Stimulated activated memory B cell treated with anti-CD40 and anti-IgM and Interleukin-4, amounts not matched to agents 10 μg/mL and 1 μg/mL and 100 μg/mL, for 72 hours (primary cell): ENCODE measurements around the gene POLR3GL.

ENCODE experiments used
- ATAC-seq: fragments of 150-1000 bp; cut with Tn5 transposase; 2 replicates; pipeline ENCODE4 v1.10.0; 2021
- H3K27ac Mint-ChIP-seq: one replicate; pipeline ENCODE4 v1.8.0; 2022; ENCODE audit warnings: mild to moderate bottlenecking, mixed read lengths
- H3K27me3 Mint-ChIP-seq: one replicate; pipeline ENCODE4 v1.8.0; 2022; ENCODE audit warnings: mixed read lengths
- H3K36me3 Mint-ChIP-seq: one replicate; pipeline ENCODE4 v1.8.0; 2022; ENCODE audit warnings: mixed read lengths
- H3K4me1 Mint-ChIP-seq: one replicate; pipeline ENCODE4 v1.8.0; 2022; ENCODE audit warnings: mixed read lengths
- H3K4me3 Mint-ChIP-seq: one replicate; pipeline ENCODE4 v1.8.0; 2022; ENCODE audit warnings: mild to moderate bottlenecking, moderate library complexity, mixed read lengths
- H3K9me3 Mint-ChIP-seq: one replicate; pipeline ENCODE4 v1.8.0; 2022; ENCODE audit warnings: mixed read lengths

POLR3GL gene

DNA sequence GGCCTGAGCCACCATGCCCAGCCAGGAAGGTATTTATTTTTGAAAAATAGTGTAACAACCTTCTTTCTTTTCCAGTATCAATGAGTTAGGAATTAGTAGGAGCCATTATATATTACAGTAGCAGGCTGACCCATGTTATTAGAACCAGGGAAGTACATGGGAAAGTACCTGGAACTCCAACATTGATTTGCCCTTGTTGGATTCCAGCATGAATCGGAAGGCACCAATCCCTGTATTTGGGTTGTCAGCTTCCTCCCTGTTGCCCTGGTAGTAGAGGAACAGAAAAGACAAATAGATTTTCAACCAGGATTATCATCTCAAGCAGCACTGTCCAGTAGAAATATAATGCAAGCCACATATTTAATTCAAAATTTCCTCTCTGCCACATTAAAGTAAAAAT, 27.1 kb upstream of the POLR3GL start:
- H3K4me3 Mint-ChIP-seq = no peak overlapping the region
- H3K4me1 Mint-ChIP-seq = peaks cover 20% of the 10 kb centered on the region
- no peaks in the 10 kb centered on the region for H3K27me3 Mint-ChIP-seq
- no peak overlapping the region for H3K27ac Mint-ChIP-seq
- ATAC-seq = no peak
- H3K36me3 Mint-ChIP-seq = peaks cover 37% of the 10 kb centered on the region
- no peaks in the 10 kb centered on the region for H3K9me3 Mint-ChIP-seq

DNA sequence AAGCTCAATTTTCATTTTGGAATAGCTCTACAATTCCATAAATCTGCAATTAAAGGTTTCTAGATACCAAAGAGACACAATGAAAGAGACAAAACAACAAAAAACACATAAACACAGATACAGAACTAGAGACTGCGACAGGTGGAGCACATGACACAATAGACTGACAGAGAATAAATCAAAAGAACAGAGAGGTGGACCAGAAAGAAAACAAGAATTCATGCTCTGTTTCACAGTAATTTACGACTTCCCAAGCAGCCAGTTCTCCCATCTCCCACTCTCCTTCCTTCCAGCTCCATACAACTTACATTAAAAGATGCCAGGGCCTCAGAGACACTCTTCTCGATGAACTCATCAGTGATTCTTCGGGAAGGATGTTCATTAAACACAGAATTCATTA, 22.1 kb upstream of the POLR3GL start:
- H3K36me3 Mint-ChIP-seq = peaks cover 32% of the 10 kb centered on the region
- no peaks in the 10 kb centered on the region for H3K9me3 Mint-ChIP-seq
- no peak for ATAC-seq
- no peak overlapping the region for H3K4me3 Mint-ChIP-seq
- H3K27ac Mint-ChIP-seq = no peak overlapping the region
- no peaks in the 10 kb centered on the region for H3K4me1 Mint-ChIP-seq
- H3K27me3 Mint-ChIP-seq = no peaks in the 10 kb centered on the region

DNA sequence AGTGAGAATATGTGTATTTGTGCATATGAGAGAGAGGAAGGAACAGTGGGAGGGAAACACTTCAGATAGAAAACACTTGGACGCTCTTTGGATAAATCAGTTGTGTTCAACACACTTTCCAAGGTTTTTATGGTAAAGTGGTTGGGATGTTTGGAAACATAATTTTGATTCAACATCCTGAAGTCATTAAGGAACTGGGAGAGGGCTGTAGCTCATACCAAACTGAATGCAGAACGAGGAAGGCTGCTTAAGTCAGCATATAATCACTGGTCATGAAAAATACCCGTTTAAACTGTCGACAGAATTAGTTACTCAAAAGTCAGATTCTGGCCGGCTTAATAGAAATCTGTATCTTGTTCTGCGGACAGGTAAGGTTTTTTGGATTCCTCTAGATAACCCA, 21.6 kb upstream of the POLR3GL start:
- H3K27me3 Mint-ChIP-seq = no peaks in the 10 kb centered on the region
- H3K4me1 Mint-ChIP-seq = no peaks in the 10 kb centered on the region
- H3K4me3 Mint-ChIP-seq = no peak overlapping the region
- H3K27ac Mint-ChIP-seq = no peak overlapping the region
- no peak for ATAC-seq
- H3K36me3 Mint-ChIP-seq = peaks cover 32% of the 10 kb centered on the region
- no peaks in the 10 kb centered on the region for H3K9me3 Mint-ChIP-seq

DNA sequence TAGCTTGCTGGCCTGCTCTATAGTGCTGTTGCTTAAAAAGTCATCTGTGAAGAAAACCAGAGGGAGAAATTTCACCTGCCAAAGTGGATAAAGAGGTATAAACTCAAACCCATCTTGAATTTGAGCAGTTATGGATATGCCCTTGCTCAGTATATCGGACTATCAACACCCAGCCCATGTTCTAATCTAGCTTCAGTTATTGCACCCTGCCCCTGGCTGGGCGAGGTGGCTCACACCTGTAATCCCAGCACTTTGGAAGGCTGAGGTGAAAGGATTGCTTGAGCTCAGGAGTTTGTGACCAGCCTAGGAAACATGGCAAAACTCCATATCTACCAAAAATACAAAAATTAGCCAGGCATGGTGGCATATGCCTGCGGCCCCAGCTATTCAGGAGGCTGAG, 20.0 kb upstream of the POLR3GL start:
- peaks cover 37% of the 10 kb centered on the region for H3K36me3 Mint-ChIP-seq
- no peak overlapping the region for H3K27ac Mint-ChIP-seq
- no peaks in the 10 kb centered on the region for H3K27me3 Mint-ChIP-seq
- no peak for ATAC-seq
- no peaks in the 10 kb centered on the region for H3K9me3 Mint-ChIP-seq
- no peak overlapping the region for H3K4me3 Mint-ChIP-seq
- no peaks in the 10 kb centered on the region for H3K4me1 Mint-ChIP-seq

DNA sequence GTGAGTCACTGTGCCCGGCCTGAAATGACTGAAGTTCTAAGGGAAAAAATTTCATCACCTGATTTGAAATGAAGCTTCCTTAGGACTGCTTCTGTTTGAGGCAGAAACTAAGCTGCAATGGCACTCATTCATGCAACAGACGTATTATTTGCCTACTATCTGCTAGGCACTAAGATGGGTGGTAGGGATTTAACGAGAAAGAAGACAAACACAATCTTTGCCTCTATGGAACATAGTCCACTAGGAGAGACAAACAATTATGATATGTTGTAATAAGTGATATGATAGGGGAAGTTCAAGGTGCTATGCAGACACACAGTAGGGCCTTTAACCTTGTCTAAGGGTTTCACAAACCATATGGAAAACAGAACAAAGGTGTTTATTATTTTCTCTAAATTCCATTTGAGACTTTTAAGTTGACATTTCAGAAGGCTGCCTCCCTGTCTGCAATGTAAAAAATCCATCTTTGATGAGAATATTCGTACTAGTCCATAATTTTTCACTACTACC, 18.0 kb upstream of the POLR3GL start:
- no peak for ATAC-seq
- Mint-ChIP-seq H3K9me3 (no peaks in the 10 kb centered on the region), H3K36me3 (peaks cover 37% of the 10 kb centered on the region), H3K27me3 (no peaks in the 10 kb centered on the region), H3K4me1 (peaks cover 1% of the 10 kb centered on the region), H3K27ac (no peak overlapping the region), H3K4me3 (no peak overlapping the region)

DNA sequence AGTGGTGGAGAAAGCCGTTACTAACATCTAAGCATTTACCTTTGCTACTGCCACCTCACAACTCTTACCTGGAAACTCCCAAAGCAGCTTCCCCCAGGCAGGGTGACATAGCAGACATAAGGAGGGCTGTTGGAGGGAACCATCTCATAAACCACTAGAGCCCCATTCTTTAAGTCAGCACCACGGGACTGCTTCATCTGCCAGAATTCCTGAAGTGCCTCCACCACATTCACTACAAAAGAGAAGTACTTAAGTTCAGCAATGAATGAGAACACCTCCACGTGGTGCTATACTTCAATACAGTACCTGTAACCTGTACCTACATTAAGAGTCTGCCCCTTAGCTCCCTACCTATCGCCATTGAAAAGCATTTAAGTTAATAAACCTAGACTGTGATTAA, 16.9 kb upstream of the POLR3GL start:
- Mint-ChIP-seq H3K36me3 (peaks cover 30% of the 10 kb centered on the region), H3K4me3 (no peak overlapping the region), H3K4me1 (peaks cover 7% of the 10 kb centered on the region), H3K9me3 (no peaks in the 10 kb centered on the region), H3K27me3 (no peaks in the 10 kb centered on the region), H3K27ac (no peak overlapping the region)
- no peak for ATAC-seq

DNA sequence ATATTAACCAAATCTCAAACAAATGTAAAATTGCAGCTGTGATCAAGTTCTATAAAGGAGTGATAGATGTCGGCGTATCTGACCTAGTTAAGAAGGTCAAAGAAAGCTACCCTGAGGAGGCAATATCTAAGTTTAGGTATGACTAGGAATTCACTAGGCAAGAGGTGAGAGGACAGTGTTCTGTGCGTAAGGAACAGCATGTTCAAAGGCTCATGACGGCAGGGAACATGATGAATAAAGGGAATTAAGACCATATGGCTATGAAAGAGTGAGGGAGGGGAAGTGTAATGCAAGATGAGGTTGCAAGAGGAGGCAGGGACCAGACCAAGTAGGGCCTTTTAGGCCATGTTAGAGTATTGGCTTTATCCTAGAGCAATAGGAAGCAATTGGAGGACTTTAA, 15.3 kb upstream of the POLR3GL start:
- Mint-ChIP-seq H3K4me1 (peaks cover 17% of the 10 kb centered on the region), H3K36me3 (peaks cover 22% of the 10 kb centered on the region), H3K27me3 (no peaks in the 10 kb centered on the region), H3K27ac (peak overlapping the region; percentile 2), H3K4me3 (no peak overlapping the region), H3K9me3 (no peaks in the 10 kb centered on the region)
- ATAC-seq = no peak

DNA sequence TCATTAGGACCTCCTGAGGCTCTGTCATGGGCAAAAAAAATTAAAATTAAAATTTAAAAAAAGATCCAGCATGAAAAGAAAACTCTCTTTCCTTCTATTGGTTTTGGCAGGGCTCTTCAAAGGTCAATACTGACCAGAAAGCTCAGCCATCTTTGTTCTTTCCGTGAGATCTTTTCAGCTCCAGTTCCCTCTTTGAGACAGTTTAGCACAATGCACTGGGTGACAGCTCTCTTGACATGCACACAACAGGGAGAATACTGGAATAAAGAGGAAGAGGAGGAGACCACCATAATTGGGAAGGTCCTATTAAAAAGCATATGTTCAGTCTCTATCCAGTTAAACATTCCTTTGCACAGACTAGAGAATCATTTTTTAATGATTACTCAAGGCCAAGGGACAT, 13.0 kb upstream of the POLR3GL start:
- Mint-ChIP-seq H3K27ac (no peak overlapping the region), H3K4me1 (peaks cover 33% of the 10 kb centered on the region), H3K36me3 (peaks cover 13% of the 10 kb centered on the region), H3K4me3 (no peak overlapping the region), H3K27me3 (no peaks in the 10 kb centered on the region), H3K9me3 (no peaks in the 10 kb centered on the region)
- ATAC-seq = no peak

DNA sequence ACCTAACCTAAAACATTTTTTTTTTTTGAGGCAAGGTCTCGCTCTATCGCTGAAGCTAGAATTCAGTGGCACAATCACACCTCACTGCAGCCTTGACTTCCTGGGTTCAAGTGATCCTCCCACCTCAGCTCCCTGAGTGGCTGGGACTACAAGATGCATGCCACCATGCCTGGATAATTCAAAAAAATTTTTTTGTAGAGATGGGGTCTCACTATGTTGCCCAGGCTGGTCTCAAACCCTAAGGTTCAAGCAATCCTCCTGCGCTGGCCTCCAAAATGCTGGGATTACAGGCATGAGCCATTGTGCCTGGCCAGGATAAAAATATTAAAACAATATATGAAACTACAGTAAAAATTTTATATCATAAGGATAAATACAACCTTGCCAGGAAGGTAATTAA, 11.6 kb upstream of the POLR3GL start:
- H3K36me3 Mint-ChIP-seq = peaks cover 5% of the 10 kb centered on the region
- H3K4me1 Mint-ChIP-seq = peaks cover 44% of the 10 kb centered on the region
- H3K4me3 Mint-ChIP-seq = no peak overlapping the region
- no peaks in the 10 kb centered on the region for H3K27me3 Mint-ChIP-seq
- ATAC-seq = no peak
- H3K9me3 Mint-ChIP-seq = no peaks in the 10 kb centered on the region
- no peak overlapping the region for H3K27ac Mint-ChIP-seq

DNA sequence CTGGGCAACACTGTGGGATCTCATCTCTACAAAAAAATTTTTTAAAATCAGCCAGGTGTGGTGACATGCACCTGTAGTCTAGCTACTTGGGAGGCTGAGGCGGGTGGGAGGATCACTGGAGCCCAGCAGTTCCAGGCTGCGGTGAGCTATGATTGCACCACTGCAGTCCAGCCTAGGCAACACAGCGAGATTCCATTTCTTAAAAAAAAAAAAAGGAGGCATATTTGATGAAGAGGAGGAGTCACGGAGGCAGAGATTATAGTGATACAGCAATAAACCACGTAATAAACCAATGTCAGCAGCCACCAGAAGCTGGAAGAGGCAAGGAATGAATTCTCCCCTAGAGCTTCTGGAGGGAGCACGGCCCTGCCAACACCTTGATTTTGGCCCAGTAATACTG, 10.6 kb upstream of the POLR3GL start:
- Mint-ChIP-seq H3K27ac (no peak overlapping the region), H3K27me3 (no peaks in the 10 kb centered on the region), H3K4me3 (no peak overlapping the region), H3K36me3 (peaks cover 5% of the 10 kb centered on the region), H3K4me1 (peaks cover 53% of the 10 kb centered on the region), H3K9me3 (no peaks in the 10 kb centered on the region)
- no peak for ATAC-seq

DNA sequence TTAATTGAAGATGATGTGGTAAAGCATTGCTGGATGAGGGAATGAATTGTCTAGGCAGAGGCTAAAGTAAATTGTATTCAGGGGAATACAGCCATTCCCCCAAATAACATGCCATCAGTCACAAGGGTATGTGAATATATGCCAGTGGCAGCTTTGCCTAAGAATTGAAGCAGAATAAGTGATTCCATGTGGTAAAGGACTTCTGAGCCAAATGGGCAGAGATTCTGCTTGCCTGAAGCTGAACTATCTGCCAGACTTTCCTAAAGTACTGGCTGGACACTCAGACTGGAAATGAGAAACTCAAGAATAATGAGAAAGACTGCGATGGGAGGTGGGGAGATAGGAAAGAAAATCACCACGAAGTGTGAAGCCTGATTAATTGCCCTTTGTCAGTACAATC, 9.1 kb upstream of the POLR3GL start:
- Mint-ChIP-seq H3K27me3 (no peaks in the 10 kb centered on the region), H3K9me3 (no peaks in the 10 kb centered on the region), H3K4me1 (peaks cover 63% of the 10 kb centered on the region), H3K4me3 (no peak overlapping the region), H3K27ac (no peak overlapping the region), H3K36me3 (no peaks in the 10 kb centered on the region)
- ATAC-seq = no peak

DNA sequence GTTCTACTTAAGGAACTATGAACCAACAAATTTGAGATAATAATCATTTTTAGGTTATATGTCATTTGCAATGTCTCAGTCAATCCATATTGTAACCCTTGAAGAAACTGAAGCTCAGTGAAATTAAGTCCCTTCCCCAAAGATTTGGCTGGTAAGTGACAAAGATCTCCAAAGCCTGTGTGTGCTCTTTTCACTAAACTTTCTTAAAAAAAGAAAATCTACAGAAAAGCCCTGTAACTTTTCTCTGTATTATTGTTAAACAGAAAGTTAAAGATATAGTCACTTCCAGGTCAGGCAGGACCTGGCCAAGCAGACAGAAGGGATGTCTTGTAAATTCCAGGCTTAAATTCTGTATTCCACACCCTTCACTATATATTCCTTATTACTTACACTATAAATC, 8.1 kb upstream of the POLR3GL start:
- peak overlapping the region; percentile 81 for H3K27ac Mint-ChIP-seq
- no peak for ATAC-seq

DNA sequence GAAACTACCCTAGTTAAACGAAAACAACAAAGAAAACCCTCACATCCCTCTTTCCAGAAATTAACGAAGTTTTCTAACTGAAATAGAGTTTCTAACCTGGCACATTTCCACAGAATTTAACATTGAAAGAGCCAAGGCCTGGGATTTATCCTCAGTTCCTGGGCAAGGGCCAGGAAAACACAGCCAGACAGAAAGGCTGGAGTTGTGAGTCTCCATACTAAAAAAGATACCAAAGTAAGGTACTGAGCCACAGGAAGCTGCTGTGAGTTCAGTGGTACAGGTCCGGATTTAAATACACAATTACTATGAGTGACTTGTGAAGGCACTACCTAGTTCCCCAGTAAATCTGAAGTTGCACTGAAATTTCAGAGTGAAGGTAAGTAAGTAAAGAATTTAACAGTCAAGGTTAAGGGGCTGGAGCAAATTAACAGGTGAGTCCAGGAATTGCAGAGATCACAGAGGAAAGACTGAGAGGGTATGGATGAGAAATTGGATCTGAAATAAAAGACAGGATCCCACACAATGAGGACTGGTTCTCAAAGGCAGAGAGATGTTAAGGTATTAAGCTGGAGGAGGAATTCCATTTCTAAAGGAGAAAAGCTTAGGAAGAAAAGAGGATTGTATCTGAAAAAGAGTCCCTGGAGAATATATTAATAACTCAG, 7.6 kb upstream of the POLR3GL start:
- no peaks in the 10 kb centered on the region for H3K36me3 Mint-ChIP-seq
- peaks cover 72% of the 10 kb centered on the region for H3K4me1 Mint-ChIP-seq
- peak overlapping the region; percentile 97 for H3K4me3 Mint-ChIP-seq
- H3K9me3 Mint-ChIP-seq = no peaks in the 10 kb centered on the region
- ATAC-seq = no peak
- peak overlapping the region; percentile 81 for H3K27ac Mint-ChIP-seq
- no peaks in the 10 kb centered on the region for H3K27me3 Mint-ChIP-seq

More for the DNA sequence above, 8.1 kb upstream of the POLR3GL start:
- H3K9me3 Mint-ChIP-seq = no peaks in the 10 kb centered on the region
- no peaks in the 10 kb centered on the region for H3K36me3 Mint-ChIP-seq
- H3K4me3 Mint-ChIP-seq = peak overlapping the region; percentile 97
- H3K4me1 Mint-ChIP-seq = peaks cover 72% of the 10 kb centered on the region
- H3K27me3 Mint-ChIP-seq = no peaks in the 10 kb centered on the region

DNA sequence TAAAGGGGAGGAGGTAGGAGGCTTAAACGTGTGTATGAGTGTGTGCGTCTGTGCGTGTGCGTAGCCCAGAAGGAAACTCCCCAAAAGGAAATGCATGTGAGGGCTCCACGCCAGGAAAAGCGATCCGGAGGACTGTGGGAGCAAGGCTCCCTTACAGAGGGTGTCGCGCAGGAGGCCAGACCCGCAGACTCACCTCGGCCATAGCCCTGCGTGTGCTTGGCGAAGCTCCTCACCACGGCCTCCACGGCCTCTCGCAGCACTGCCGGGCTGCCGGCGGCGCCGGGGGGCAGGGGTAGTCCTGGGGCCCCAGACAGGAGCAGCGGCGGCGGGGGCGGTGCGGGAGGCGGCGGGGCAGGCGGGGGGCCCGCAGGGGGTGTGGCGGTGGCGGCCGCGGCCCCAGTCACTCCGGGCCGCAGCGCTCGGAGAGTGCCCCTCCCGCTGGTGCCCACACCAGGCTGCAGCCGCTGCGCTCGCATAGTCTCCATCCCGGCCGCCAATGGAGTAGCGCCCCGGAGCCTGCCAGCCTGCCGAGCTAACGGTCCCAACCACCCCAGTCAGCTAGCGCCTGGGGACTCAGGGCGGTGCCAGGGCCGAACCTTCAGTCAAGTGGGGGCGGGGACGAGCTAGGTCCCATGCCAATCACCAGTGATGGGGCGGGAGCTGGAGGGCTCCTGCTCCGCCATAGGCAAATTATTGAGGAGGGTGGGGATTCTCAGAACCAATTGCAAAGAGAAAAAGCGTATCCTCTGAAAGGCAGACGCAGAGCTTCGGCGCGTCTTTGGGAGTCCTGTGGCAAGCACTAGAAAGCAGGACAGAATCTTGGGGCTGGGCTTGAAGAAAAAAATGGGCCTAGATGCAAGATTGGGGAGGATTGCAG, 6.8 kb upstream of the POLR3GL start, which contains the start of gene LIX1L:
TSS of gene LIX1L (minus strand) at position 575 of the 877 bp plus-strand sequence. CDS start at position 485, 90 bp downstream.
- peaks cover 77% of the 10 kb centered on the region for H3K4me1 Mint-ChIP-seq

DNA sequence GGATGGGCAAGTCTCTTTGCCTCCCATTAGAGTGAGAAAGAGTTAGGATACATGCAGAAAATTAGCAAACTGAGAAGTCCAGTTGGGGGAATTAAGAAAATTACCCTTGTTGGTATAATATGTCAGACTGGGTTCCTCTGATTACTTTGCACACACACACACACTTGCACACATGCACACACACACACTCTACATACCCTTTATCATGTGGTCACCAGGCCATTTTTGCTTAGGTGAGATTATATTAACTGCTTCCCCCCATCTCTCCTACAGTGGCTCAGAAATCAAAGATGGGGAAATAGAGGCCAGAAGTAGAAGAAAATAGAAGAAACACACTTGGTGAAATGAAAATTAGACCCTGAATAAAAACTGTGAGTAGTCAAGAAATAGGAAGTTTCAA, 5.8 kb upstream of the POLR3GL start:
- no peak for ATAC-seq
- Mint-ChIP-seq H3K4me1 (peaks cover 83% of the 10 kb centered on the region), H3K4me3 (no peak overlapping the region), H3K27ac (peak overlapping the region; percentile 81), H3K36me3 (no peaks in the 10 kb centered on the region), H3K9me3 (no peaks in the 10 kb centered on the region), H3K27me3 (no peaks in the 10 kb centered on the region)

More for the DNA sequence above, 6.8 kb upstream of the POLR3GL start, which contains the start of gene LIX1L:
- ATAC-seq = peak; percentile 96
- Mint-ChIP-seq H3K4me3 (peak within 1 kb of the TSS; percentile 97), H3K27me3 (no peaks in the 10 kb centered on the region), H3K27ac (peak within 1 kb of the TSS; percentile 81), H3K9me3 (no peaks in the 10 kb centered on the region), H3K36me3 (no peaks in the 10 kb centered on the region)

DNA sequence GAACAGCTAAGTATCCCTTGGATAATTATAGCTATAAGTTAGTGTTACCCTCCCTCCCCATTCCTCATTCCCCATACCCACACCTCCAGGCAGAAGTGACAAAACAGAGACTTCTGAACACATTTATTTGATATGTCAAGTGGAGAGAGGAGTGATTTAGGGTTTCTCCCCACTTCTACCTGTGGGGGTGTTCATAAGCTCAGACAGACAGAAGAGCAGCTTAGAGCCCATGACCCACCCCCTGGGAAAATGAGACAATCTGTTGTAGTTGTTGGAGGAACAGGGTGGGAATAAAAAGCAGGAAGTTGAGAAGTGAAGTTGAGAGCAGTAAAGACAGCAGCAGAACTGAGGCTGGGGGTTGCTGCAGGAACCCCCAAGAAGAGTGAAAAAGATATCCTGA, 5.2 kb upstream of the POLR3GL start:
- no peaks in the 10 kb centered on the region for H3K9me3 Mint-ChIP-seq
- H3K36me3 Mint-ChIP-seq = no peaks in the 10 kb centered on the region
- no peaks in the 10 kb centered on the region for H3K27me3 Mint-ChIP-seq
- no peak for ATAC-seq
- H3K27ac Mint-ChIP-seq = peak overlapping the region; percentile 3
- H3K4me3 Mint-ChIP-seq = no peak overlapping the region
- peaks cover 83% of the 10 kb centered on the region for H3K4me1 Mint-ChIP-seq
